OCI-LY3 (cell line): ENCODE results near the gene EYA4.
"Not testable (repeated sequence)": the region's sequence is repeated elsewhere in the genome, so short reads cannot be mapped to it uniquely, and the experiment has no call there.

Experiments
- H2AFZ ChIP-seq: fragments of 200-600, 300-600 bp; shearing (Covaris generic); 2 replicates; pipeline ENCODE4 v1.6.0; 2014; ENCODE audit warnings: antibody characterized with exemption, low read depth, low read length
- H3K27ac ChIP-seq: fragments of 200-600, 300-600 bp; sonication (generic); 2 replicates; pipeline ENCODE4 v1.5.1; 2014; ENCODE audit warnings: mild to moderate bottlenecking, low read length, moderate library complexity, mixed read lengths
- H3K27me3 ChIP-seq: fragments of 200-600, 300-600 bp; sonication (generic); 2 replicates; pipeline ENCODE4 v1.6.1; 2014; ENCODE audit warnings: low read depth, low read length, mixed read lengths
- H3K36me3 ChIP-seq: fragments of 200-600, 300-600 bp; sonication (generic); replicated peaks from 2 replicates; pipeline ENCODE3; 2014; ENCODE audit warnings: low read depth, low read length, mixed read lengths
- H3K4me1 ChIP-seq: fragments of 300-600, 200-600 bp; sonication (generic); 2 replicates; pipeline ENCODE4 v1.6.1; 2014; ENCODE audit warnings: low read length, mixed read lengths
- H3K4me2 ChIP-seq: fragments of 200-600, 300-600 bp; sonication (generic); 2 replicates; pipeline ENCODE4 v1.6.1; 2014; ENCODE audit warnings: low read length, mixed read lengths
- H3K4me3 ChIP-seq: fragments of 300-600, 200-600 bp; sonication (generic); 2 replicates; pipeline ENCODE4 v1.5.1; 2014; ENCODE audit warnings: antibody characterized with exemption, mild to moderate bottlenecking, low read length, moderate library complexity
- H3K79me2 ChIP-seq: fragments of 300-600, 200-600 bp; shearing (Covaris generic); 2 replicates; pipeline ENCODE4 v1.6.1; 2014; ENCODE audit warnings: mild to moderate bottlenecking, low read length, mixed read lengths
- H3K9ac ChIP-seq: fragments of 300-600, 200-600 bp; shearing (Covaris generic); 2 replicates; pipeline ENCODE4 v1.6.0; 2014; ENCODE audit warnings: mild to moderate bottlenecking, low read length, moderate library complexity
- H3K9me3 ChIP-seq: fragments of 200-600, 300-600 bp; shearing (Covaris generic); 2 replicates; pipeline ENCODE4 v1.6.1; 2014; ENCODE audit warnings: low read length, mixed read lengths; ENCODE audit not compliant: insufficient read depth
- H4K20me1 ChIP-seq: fragments of 200-600, 300-600 bp; sonication (generic); 2 replicates; pipeline ENCODE4 v1.6.1; 2016; ENCODE audit warnings: low read length, mixed read lengths; ENCODE audit not compliant: insufficient read depth
- CTCF ChIP-seq: fragments of 200-600, 300-600 bp; sonication (generic); IDR thresholded peaks from 2 replicates; pipeline ENCODE4 v1.5.1; 2014; ENCODE audit warnings: antibody characterized with exemption, low read length, low read depth
- EZH2phosphoT487 ChIP-seq: fragments of 200-600 bp; shearing (Covaris generic); IDR thresholded peaks from 2 replicates; pipeline ENCODE4 v1.6.1; 2018; ENCODE audit warnings: antibody characterized with exemption, mixed run types, low read depth

The EYA4 gene

GRCh38 chr6:133396984-133397348, 155.8 kb downstream of the EYA4 start:
- H3K4me2 ChIP-seq = no peak overlapping the region
- H3K79me2 ChIP-seq = no peaks in the 10 kb centered on the region
- TF ChIP-seq EZH2phosphoT487 = no peak
- no peak for TF ChIP-seq CTCF
- no peak overlapping the region for H3K27ac ChIP-seq
- no peak overlapping the region for H3K9ac ChIP-seq
- H2AFZ ChIP-seq = no peak overlapping the region
- no peaks in the 10 kb centered on the region for H4K20me1 ChIP-seq
- H3K4me3 ChIP-seq = no peak overlapping the region
- no peaks in the 10 kb centered on the region for H3K27me3 ChIP-seq
- H3K4me1 ChIP-seq = no peaks in the 10 kb centered on the region
- H3K36me3 ChIP-seq = no peaks in the 10 kb centered on the region
- H3K9me3 ChIP-seq = no peaks in the 10 kb centered on the region

DNA sequence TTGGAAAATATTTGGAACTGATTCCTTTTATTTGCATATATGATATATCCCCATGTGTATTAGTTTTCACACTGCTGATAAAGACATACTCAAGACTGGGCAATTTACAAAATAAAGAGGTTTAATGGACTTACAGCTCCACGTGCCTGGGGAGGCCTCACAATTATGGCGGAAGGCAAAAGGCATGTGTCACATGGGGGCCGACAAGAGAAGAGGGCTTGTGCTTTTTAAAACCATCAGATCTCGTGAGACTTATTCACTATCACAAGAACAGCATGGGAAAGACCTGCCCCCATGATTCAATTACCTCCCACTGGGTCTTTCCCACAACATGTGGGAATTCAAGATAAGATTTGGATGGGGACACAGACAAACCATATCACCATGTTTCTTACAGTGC, 156.4 kb downstream of the EYA4 start:
- not testable (repeated sequence) for H3K27me3 ChIP-seq, H3K27ac ChIP-seq, H3K4me2 ChIP-seq, H2AFZ ChIP-seq, H4K20me1 ChIP-seq, H3K9me3 ChIP-seq, H3K9ac ChIP-seq, H3K4me3 ChIP-seq, H3K79me2 ChIP-seq, H3K36me3 ChIP-seq, H3K4me1 ChIP-seq

DNA sequence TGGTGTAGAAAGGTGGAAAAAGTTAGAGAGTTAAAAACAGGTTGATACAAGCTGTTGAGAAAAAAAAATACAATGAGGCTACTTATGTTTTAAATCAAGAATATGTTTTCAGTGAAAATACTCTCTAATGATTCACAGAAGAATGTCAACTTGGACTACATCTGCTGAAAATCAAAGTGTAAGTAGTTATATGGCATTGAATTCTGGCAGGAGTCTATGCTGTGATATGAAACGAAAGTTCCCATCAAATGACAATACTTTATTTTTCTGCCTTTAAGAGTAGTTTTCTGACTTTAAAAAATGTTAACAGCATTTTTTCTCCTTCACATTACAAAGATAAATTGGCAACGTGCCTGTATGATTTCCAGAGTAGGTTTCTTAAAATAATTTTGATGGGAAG, 158.3 kb downstream of the EYA4 start:
- Histone ChIP-seq H3K4me2 (no peak overlapping the region), H4K20me1 (no peaks in the 10 kb centered on the region), H3K9me3 (no peaks in the 10 kb centered on the region), H3K4me3 (no peak overlapping the region), H3K27ac (no peak overlapping the region), H3K36me3 (no peaks in the 10 kb centered on the region), H3K79me2 (no peaks in the 10 kb centered on the region), H3K27me3 (no peaks in the 10 kb centered on the region), H2AFZ (no peak overlapping the region), H3K9ac (no peak overlapping the region), H3K4me1 (no peaks in the 10 kb centered on the region)
- no peak for TF ChIP-seq CTCF
- no peak for TF ChIP-seq EZH2phosphoT487

GRCh38 chr6:133404151-133404550, 163.0 kb downstream of the EYA4 start:
- Histone ChIP-seq H3K27ac (no peak overlapping the region), H3K9ac (no peak overlapping the region), H3K79me2 (no peaks in the 10 kb centered on the region), H3K27me3 (no peaks in the 10 kb centered on the region), H3K4me1 (no peaks in the 10 kb centered on the region), H4K20me1 (no peaks in the 10 kb centered on the region), H3K9me3 (no peaks in the 10 kb centered on the region), H3K4me3 (no peak overlapping the region), H2AFZ (no peak overlapping the region), H3K36me3 (no peaks in the 10 kb centered on the region), H3K4me2 (no peak overlapping the region)
- no peak for TF ChIP-seq CTCF
- no peak for TF ChIP-seq EZH2phosphoT487

- Histone ChIP-seq H3K27me3 (no peaks in the 10 kb centered on the region), H3K9me3 (no peaks in the 10 kb centered on the region), H3K4me1 (no peaks in the 10 kb centered on the region), H3K36me3 (no peaks in the 10 kb centered on the region), H3K4me2 (no peak overlapping the region), H3K4me3 (no peak overlapping the region), H3K79me2 (no peaks in the 10 kb centered on the region), H3K27ac (no peak overlapping the region), H3K9ac (no peak overlapping the region), H4K20me1 (no peaks in the 10 kb centered on the region), H2AFZ (no peak overlapping the region)
- TF ChIP-seq CTCF = no peak
- TF ChIP-seq EZH2phosphoT487 = no peak
Observed at GRCh38 chr6:133404728-133405127, 163.6 kb downstream of the EYA4 start.
